GM12878 (cell line): ENCODE data around the gene AVEN. TPM values are rescaled to one million over a fixed set of nuclear protein-coding genes. Genes with fewer than 3 reads are reported as not detected.

Experiments
- ATAC-seq: fragments of 200-7000 bp; cut with Tn5 transposase; 3 replicates; pipeline ENCODE4 v1.9.1; 2020; ENCODE audit warnings: mild to moderate bottlenecking, moderate library complexity
- BruUV-seq: library from RNA; stranded (reverse); fragments of 400-500 nt; replicated peaks from 2 replicates; lab custom pipeline; 2021; lab: Mats Ljungman, UMichigan
- CTCF ChIA-PET: fragments of 300-600 bp; sonication (Branson Sonifier 250); formaldehyde crosslinking; extraction: SDS; loops from one replicate; lab custom pipeline; 2021; ENCODE audit warnings: inconsistent platforms; lab: Yijun Ruan, JAX
- POLR2A ChIA-PET: fragments of 350-600 bp; formaldehyde crosslinking; extraction: SDS; loops from one replicate; lab custom pipeline; 2021; ENCODE audit warnings: inconsistent platforms; lab: Charles Lee
- RAD21 ChIA-PET: fragments of 300-600 bp; sonication (Branson Sonifier 250); formaldehyde crosslinking; loops from one replicate; lab custom pipeline; 2023; ENCODE audit warnings: antibody characterized with exemption; ENCODE audit not compliant: unreplicated experiment; lab: Charles Lee
- SMC1A ChIA-PET: fragments of 300-600 bp; sonication (Branson Sonifier 250); formaldehyde crosslinking; loops from one replicate; lab custom pipeline; 2023; ENCODE audit not compliant: unreplicated experiment, uncharacterized antibody; lab: Charles Lee
- DNase-seq: peaks from one replicate; pipeline ENCODE4 v3.0.0-alpha.2; 2011; ENCODE audit warnings: low read depth, low spot score
- FAIRE-seq: peaks from 3 replicates; lab custom pipeline; 2011; peaks lifted over from hg19 to GRCh38; lab: Jason Lieb, UNC
- H2AFZ ChIP-seq: 2 replicates; pipeline ENCODE4 v1.6.0; 2011; ENCODE audit warnings: low read depth, low read length, control low read depth; ENCODE audit not compliant: control insufficient read depth
- H3K27ac ChIP-seq: 2 replicates; pipeline ENCODE4 v1.5.1; 2011; ENCODE audit warnings: control low read depth; ENCODE audit not compliant: control insufficient read depth, insufficient read depth
- H3K27me3 ChIP-seq, 2 experiments: replicated peaks in 1 of 2; 2 replicates each; pipeline versions ENCODE4 v1.6.0 to v1.6.1; 2011; ENCODE audit warnings: low read length in 1 of 2; ENCODE audit not compliant: control insufficient read depth in 2 of 2, insufficient read depth in 2 of 2
- H3K36me3 ChIP-seq, 2 experiments: 2 replicates each; pipeline ENCODE4 v1.5.1; 2011; ENCODE audit warnings: low read length in 1 of 2; ENCODE audit not compliant: control insufficient read depth in 2 of 2, insufficient read depth in 2 of 2
- H3K4me1 ChIP-seq: 2 replicates; pipeline ENCODE4 v1.6.1; 2011; ENCODE audit warnings: mild to moderate bottlenecking, low read length, moderate library complexity, mixed read lengths; ENCODE audit not compliant: control insufficient read depth, insufficient read depth
- H3K4me2 ChIP-seq: 2 replicates; pipeline ENCODE4 v1.6.0; 2011; ENCODE audit warnings: control low read depth; ENCODE audit not compliant: control insufficient read depth, insufficient read depth
- H3K4me3 ChIP-seq: fragments of 200-600 bp; sonication (generic); 2 replicates; pipeline ENCODE4 v1.5.1; 2016
- H3K79me2 ChIP-seq: 2 replicates; pipeline ENCODE4 v1.6.0; 2011; ENCODE audit warnings: low read length; ENCODE audit not compliant: control insufficient read depth, insufficient read depth
- H3K9ac ChIP-seq: 2 replicates; pipeline ENCODE4 v1.8.0; 2011; ENCODE audit warnings: low read length, control low read depth, mixed read lengths; ENCODE audit not compliant: control insufficient read depth, insufficient read depth
- H3K9me3 ChIP-seq: replicated peaks from 3 replicates; pipeline ENCODE4 v1.5.1; 2011; ENCODE audit warnings: mild to moderate bottlenecking, low read length; ENCODE audit not compliant: control insufficient read depth, insufficient read depth
- H4K20me1 ChIP-seq: 2 replicates; pipeline ENCODE4 v1.6.0; 2011; ENCODE audit not compliant: control insufficient read depth, insufficient read depth
- BCLAF1 ChIP-seq: fragments of 450-650 bp; IDR thresholded peaks from 2 replicates; pipeline ENCODE4 v1.6.1; 2017; ENCODE audit warnings: antibody characterized with exemption, mild to moderate bottlenecking, moderate library complexity
- BMI1 ChIP-seq: fragments of 450-650 bp; IDR thresholded peaks from 2 replicates; pipeline ENCODE4 v1.6.1; 2016; ENCODE audit warnings: mild to moderate bottlenecking, moderate library complexity, borderline replicate concordance
- BRCA1 ChIP-seq: IDR thresholded peaks from 2 replicates; pipeline ENCODE4 v1.6.1; 2011; ENCODE audit warnings: low read depth, low read length, improper control_type of control experiment
- CEBPB ChIP-seq, 2 experiments: fragments of 150-350 bp in 1 of 2; IDR thresholded peaks; 2 replicates each; pipeline ENCODE4 v1.6.1; 2012 to 2014; ENCODE audit warnings: low read depth in 2 of 2, low read length in 2 of 2, borderline replicate concordance in 1 of 2, inconsistent platforms in 1 of 2
- CREM ChIP-seq: IDR thresholded peaks from 2 replicates; pipeline ENCODE4 v1.6.1; 2014; ENCODE audit warnings: antibody characterized with exemption, low read depth
- E2F4 ChIP-seq: IDR thresholded peaks from 2 replicates; pipeline ENCODE4 v1.6.1; 2012; ENCODE audit warnings: low read depth, low read length, improper control_type of control experiment
- HDAC2 ChIP-seq: fragments of 200-600 bp; sonication (generic); IDR thresholded peaks from 2 replicates; pipeline ENCODE4 v1.6.1; 2017
- IRF5 ChIP-seq: fragments of 450-650 bp; IDR thresholded peaks from 2 replicates; pipeline ENCODE4 v1.6.1; 2017; ENCODE audit warnings: borderline replicate concordance
- KLF5 ChIP-seq: fragments of 450-650 bp; IDR thresholded peaks from 2 replicates; pipeline ENCODE4 v1.6.1; 2014; ENCODE audit warnings: mild to moderate bottlenecking; ENCODE audit not compliant: partially characterized antibody
- MYB ChIP-seq: fragments of 150-350 bp; IDR thresholded peaks from 2 replicates; pipeline ENCODE4 v1.6.1; 2014; ENCODE audit warnings: mild to moderate bottlenecking, low read depth, low read length, borderline replicate concordance
- POLR2AphosphoS5 ChIP-seq: IDR thresholded peaks from 2 replicates; pipeline ENCODE4 v1.6.1; 2011; ENCODE audit warnings: mild to moderate bottlenecking, low read length, inconsistent platforms
- POU2F2 ChIP-seq: IDR thresholded peaks from 3 replicates; pipeline ENCODE4 v1.6.1; 2011; ENCODE audit warnings: low read depth, mild to moderate bottlenecking, low read length, borderline replicate concordance
- SUPT20H ChIP-seq: IDR thresholded peaks from 2 replicates; pipeline ENCODE4 v1.6.1; 2011; ENCODE audit warnings: low read depth, mild to moderate bottlenecking, low read length, moderate library complexity, borderline replicate concordance; ENCODE audit not compliant: control insufficient read depth
- TCF3 ChIP-seq: IDR thresholded peaks from 2 replicates; pipeline ENCODE4 v1.6.1; 2012; ENCODE audit warnings: low read depth, mild to moderate bottlenecking, low read length, borderline replicate concordance; ENCODE audit not compliant: insufficient read depth
- USF1 ChIP-seq: IDR thresholded peaks from 2 replicates; pipeline ENCODE4 v1.6.1; 2011; ENCODE audit warnings: borderline replicate concordance, low read depth, mild to moderate bottlenecking, moderate library complexity, mixed read lengths, low read length; ENCODE audit not compliant: insufficient read depth; ENCODE audit errors: extremely low read length
- ZNF217 ChIP-seq: fragments of 450-650 bp; IDR thresholded peaks from 2 replicates; pipeline ENCODE4 v1.6.1; 2017; ENCODE audit warnings: antibody characterized with exemption, mild to moderate bottlenecking
- WGBS: methylation state at CpG from one replicate; pipeline ENCODE4 v1.1.6; 2016; ENCODE audit warnings: low lambda C conversion rate; ENCODE audit not compliant: insufficient replicate concordance, insufficient coverage; ENCODE audit errors: missing lambda C conversion rate; 5-methylcytosine and 5-hydroxymethylcytosine counted together
- in situ Hi-C: fragments of 300-500 bp; cut with MboI; formaldehyde crosslinking; loops from 9 replicates; pipeline ENCODE4 v1.14.3; 2018; ENCODE audit warnings: mixed read lengths
- intact Hi-C: fragments of 100-400 bp; cut with micrococcal nuclease; formaldehyde crosslinking; loops from one replicate; pipeline ENCODE4 v1.14.2; 2022; ENCODE audit not compliant: unreplicated experiment
- polyA plus RNA-seq, 11 experiments: library from polyadenylated mRNA; depleted of rRNA in 4 of 11; unstranded in 6 of 11; stranded (reverse) in 5 of 11; fragments of >200 nt; fragmentation: Nextera tagmentation in 4 of 11; fragmentation: Illumina TruSeq in 1 of 11; extraction: Ambion mirVana in 4 of 11; extraction: Trizol in 1 of 11; gene quantifications; 1 replicate in 1 of 11; 2 replicates in 10 of 11; pipeline versions ENCODE4 v1.2.1 to v1.2.3, GENCODE V29; 2011 to 2016; ENCODE audit warnings: inconsistent platforms in 2 of 11, missing spikeins in 2 of 11, low read depth in 1 of 11
- total RNA-seq, 4 experiments: library from RNA; depleted of rRNA in 3 of 4; stranded (reverse); fragments of >200 nt in 3 of 4; fragmentation: Illumina TruSeq in 1 of 4; extraction: Trizol in 1 of 4; gene quantifications; 2 replicates each; pipeline versions ENCODE4 v1.2.1 to v1.2.3, GENCODE V29; 2013 to 2021

The AVEN gene
- total and polyA plus RNA-seq, 10 of the 15 experiments (the other 5 are each of a cell fraction or from before 2014, with no cell fraction given), result 1.4 to 15.1 (median 10.5) TPM

- Histone ChIP-seq H3K27ac (no peak overlapping the region), H3K4me3 (no peak overlapping the region), H4K20me1 (no peaks in the 10 kb centered on the region), H3K4me1 (no peaks in the 10 kb centered on the region), H3K79me2 (no peaks in the 10 kb centered on the region), H3K9ac (no peak overlapping the region), H3K4me2 (no peak overlapping the region), H2AFZ (no peak overlapping the region), H3K36me3 (peaks cover 2 to 3% of the 10 kb centered on the region in 2 experiments), H3K9me3 (no peaks in the 10 kb centered on the region), H3K27me3 (no peaks in the 10 kb centered on the region)
- intact Hi-C loops, result no loop called here
- BruUV-seq, result no TSS peak
- ATAC-seq (no peak), DNase-seq (no peak), FAIRE-seq (no peak)
- 97% methylated on average over 5 of the region's 5 CpGs for WGBS
- CTCF ChIA-PET, result interaction anchor here (0.8 kb wide), 1 partner anchor 45 kb away, joined by 3 read pairs; no protein-coding TSS in a partner anchor
- no peak for TF ChIP-seq IRF5
- no peak for TF ChIP-seq CEBPB (IDR thresholded peaks at IDR 0.05; ENCODE audit: borderline replicate concordance in 1 of 2, low read depth in 2 of 2, low read length in 2 of 2)
- TF ChIP-seq ZNF217, result no peak
- no peak for TF ChIP-seq MYB
- no peak for TF ChIP-seq USF1
- no peak for TF ChIP-seq SUPT20H
- no peak for TF ChIP-seq CREM
- no peak for TF ChIP-seq BCLAF1
- no peak for TF ChIP-seq BRCA1
- no peak for TF ChIP-seq POU2F2
- no peak for TF ChIP-seq KLF5
- TF ChIP-seq E2F4, result no peak
- no peak for TF ChIP-seq TCF3
- TF ChIP-seq BMI1, result no peak
- TF ChIP-seq POLR2AphosphoS5, result no peak
- no peak for TF ChIP-seq HDAC2
- in situ Hi-C loops, result no loop called here
- RAD21 ChIA-PET, result interaction anchor here (0.5 kb wide), 1 partner anchor 48 kb away, joined by 3 read pairs; no protein-coding TSS in a partner anchor
- POLR2A ChIA-PET, result no interaction called here
- SMC1A ChIA-PET, result no interaction called here
These were observed 174.5 kb downstream of the AVEN start for GRCh38 chr15:33864360-33865075.
